Measurements from ENCODE around the gene PCDH9. TPM values are rescaled to one million over a fixed set of nuclear protein-coding genes. Genes with fewer than 3 reads are reported as not detected.

The PCDH9 gene
- total RNA-seq, 1 donor from 2014 or later: 1.9 TPM

DNA sequence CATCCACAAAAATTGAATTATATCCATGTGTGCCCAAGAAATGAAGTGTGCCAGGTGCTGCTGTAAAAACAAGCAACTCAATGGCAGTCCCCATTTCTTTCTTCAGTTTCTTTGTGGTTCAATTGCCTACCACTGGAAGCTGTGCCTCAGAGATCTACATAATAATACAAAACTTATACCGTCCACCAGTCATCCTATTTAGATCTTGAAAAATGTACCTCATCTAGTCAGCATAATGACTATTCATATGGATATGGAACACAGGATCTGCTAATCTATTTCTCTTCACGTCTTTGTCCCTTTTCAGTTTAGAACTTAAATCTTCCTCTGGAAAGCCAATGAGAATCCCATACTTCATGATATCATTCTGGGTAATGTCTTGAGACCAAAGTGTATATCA is 648.5 kb downstream of the PCDH9 start:
- no peaks in the 10 kb centered on the region for H3K36me3 Mint-ChIP-seq (ENCODE audit: low read depth, unreplicated experiment)
- TF ChIP-seq, protein P1, sequence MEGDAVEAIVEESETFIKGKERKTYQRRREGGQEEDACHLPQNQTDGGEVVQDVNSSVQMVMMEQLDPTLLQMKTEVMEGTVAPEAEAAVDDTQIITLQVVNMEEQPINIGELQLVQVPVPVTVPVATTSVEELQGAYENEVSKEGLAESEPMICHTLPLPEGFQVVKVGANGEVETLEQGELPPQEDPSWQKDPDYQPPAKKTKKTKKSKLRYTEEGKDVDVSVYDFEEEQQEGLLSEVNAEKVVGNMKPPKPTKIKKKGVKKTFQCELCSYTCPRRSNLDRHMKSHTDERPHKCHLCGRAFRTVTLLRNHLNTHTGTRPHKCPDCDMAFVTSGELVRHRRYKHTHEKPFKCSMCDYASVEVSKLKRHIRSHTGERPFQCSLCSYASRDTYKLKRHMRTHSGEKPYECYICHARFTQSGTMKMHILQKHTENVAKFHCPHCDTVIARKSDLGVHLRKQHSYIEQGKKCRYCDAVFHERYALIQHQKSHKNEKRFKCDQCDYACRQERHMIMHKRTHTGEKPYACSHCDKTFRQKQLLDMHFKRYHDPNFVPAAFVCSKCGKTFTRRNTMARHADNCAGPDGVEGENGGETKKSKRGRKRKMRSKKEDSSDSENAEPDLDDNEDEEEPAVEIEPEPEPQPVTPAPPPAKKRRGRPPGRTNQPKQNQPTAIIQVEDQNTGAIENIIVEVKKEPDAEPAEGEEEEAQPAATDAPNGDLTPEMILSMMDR (IDR thresholded peaks at IDR 0.05; ENCODE audit: unreplicated experiment): no peak
- H3K9me3 Mint-ChIP-seq (ENCODE audit: unreplicated experiment): no peaks in the 10 kb centered on the region
- H3K27ac Mint-ChIP-seq (ENCODE audit: unreplicated experiment): no peak overlapping the region
- no peak overlapping the region for H3K4me3 Mint-ChIP-seq (ENCODE audit: unreplicated experiment)
- no peak for DNase-seq (ENCODE audit: low spot score)
- H3K27me3 Mint-ChIP-seq (ENCODE audit: unreplicated experiment): no peaks in the 10 kb centered on the region
- no peaks in the 10 kb centered on the region for H3K4me1 Mint-ChIP-seq (ENCODE audit: unreplicated experiment)

DNA sequence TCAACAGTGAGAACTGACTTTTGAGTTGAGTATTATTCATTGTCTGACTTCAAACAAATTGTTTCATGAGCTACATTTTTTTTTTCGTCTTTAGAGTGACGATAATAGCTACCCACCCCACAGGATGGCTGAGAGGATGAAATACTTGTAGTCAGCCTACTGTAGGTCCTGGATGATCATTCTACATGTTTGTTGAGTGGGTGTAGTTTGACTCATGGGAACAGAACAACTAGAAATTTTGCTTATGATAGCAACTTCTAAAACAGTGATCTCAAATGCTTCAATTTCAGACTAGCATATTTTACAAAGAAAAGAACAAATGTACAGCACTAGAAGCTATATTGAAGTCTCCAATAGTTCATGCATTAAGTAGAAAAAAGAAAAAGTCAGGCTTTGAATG is 651.8 kb downstream of the PCDH9 start:
- H3K36me3 Mint-ChIP-seq (ENCODE audit: low read depth, unreplicated experiment): no peaks in the 10 kb centered on the region
- H3K9me3 Mint-ChIP-seq (ENCODE audit: unreplicated experiment): no peaks in the 10 kb centered on the region
- no peak for DNase-seq (ENCODE audit: low spot score)
- TF ChIP-seq, protein P1 (IDR thresholded peaks at IDR 0.05; ENCODE audit: unreplicated experiment): no peak
- H3K4me3 Mint-ChIP-seq (ENCODE audit: unreplicated experiment): no peak overlapping the region
- H3K27me3 Mint-ChIP-seq (ENCODE audit: unreplicated experiment): no peaks in the 10 kb centered on the region
- H3K4me1 Mint-ChIP-seq (ENCODE audit: unreplicated experiment): no peaks in the 10 kb centered on the region
- H3K27ac Mint-ChIP-seq (ENCODE audit: unreplicated experiment): no peak overlapping the region

DNA sequence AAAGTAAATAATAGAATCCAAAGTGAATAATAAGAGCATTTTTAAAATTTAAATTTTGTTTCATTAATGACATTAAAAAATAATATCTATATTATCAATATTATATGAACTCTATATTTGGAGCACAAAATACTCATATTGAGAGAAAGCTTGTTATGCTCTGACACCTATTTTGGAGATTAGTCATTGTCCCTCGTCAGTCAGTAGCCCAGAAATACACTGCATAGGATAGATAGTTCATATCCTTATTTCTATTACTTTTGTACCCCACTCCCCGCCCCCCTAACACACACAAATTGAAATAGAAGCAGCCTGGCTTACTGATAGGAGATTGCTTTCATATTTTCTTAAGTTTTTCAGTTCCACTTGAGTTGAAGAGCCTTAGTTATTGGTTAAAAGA is 652.8 kb downstream of the PCDH9 start:
- no peak overlapping the region for H3K4me3 Mint-ChIP-seq (ENCODE audit: unreplicated experiment)
- DNase-seq (ENCODE audit: low spot score): no peak
- TF ChIP-seq, protein P1 (IDR thresholded peaks at IDR 0.05; ENCODE audit: unreplicated experiment): no peak

DNA sequence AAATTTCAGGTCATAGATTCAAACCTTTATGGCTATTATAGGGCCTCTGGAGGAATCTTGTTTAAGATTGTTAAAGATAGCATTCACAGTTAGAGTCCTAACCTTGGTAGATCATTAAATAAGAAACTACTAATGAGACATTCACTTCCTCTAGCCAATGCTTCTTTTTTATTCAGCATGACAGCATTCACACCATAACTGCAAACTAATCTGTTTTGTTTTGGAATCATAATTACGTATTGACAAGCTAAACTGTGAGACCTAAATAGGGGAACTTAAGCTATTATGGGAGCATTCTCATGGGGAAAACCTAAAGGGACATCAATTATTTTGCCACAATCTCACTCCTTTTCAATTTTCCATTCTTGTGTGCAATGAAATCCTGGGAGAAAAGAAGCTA is 653.8 kb downstream of the PCDH9 start:
- no peaks in the 10 kb centered on the region for H3K36me3 Mint-ChIP-seq (ENCODE audit: low read depth, unreplicated experiment)
- TF ChIP-seq, protein P1 (IDR thresholded peaks at IDR 0.05; ENCODE audit: unreplicated experiment): no peak
- no peak overlapping the region for H3K4me3 Mint-ChIP-seq (ENCODE audit: unreplicated experiment)
- H3K27me3 Mint-ChIP-seq (ENCODE audit: unreplicated experiment): no peaks in the 10 kb centered on the region
- H3K9me3 Mint-ChIP-seq (ENCODE audit: unreplicated experiment): no peaks in the 10 kb centered on the region
- no peak for DNase-seq (ENCODE audit: low spot score)
- no peak overlapping the region for H3K27ac Mint-ChIP-seq (ENCODE audit: unreplicated experiment)
- H3K4me1 Mint-ChIP-seq (ENCODE audit: unreplicated experiment): no peaks in the 10 kb centered on the region

More for the DNA sequence above, 652.8 kb downstream of the PCDH9 start:
- Mint-ChIP-seq H3K36me3 (ENCODE audit: low read depth, unreplicated experiment) (no peaks in the 10 kb centered on the region), H3K27ac (ENCODE audit: unreplicated experiment) (no peak overlapping the region), H3K4me1 (ENCODE audit: unreplicated experiment) (no peaks in the 10 kb centered on the region), H3K27me3 (ENCODE audit: unreplicated experiment) (no peaks in the 10 kb centered on the region), H3K9me3 (ENCODE audit: unreplicated experiment) (no peaks in the 10 kb centered on the region)

DNA sequence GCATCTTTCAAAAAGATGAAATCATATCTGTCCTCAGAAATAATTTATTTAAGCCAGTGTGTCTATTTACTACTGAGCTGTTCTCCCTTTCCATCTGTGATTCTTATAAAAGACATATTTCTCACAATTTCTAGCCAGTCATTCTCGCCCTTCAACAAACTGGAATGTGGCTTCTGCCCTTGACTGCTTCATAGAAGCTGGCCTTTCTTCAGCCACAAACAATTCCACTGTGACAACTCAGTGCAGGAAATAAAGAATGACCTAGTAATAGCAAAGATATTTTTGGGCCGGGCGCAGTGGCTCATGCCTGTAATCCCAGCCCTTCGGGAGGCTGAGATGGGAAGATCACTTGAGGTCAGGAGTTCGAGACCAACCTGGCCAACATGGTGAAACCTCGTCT is 655.5 kb downstream of the PCDH9 start:
- DNase-seq (ENCODE audit: low spot score): no peak
- no peaks in the 10 kb centered on the region for H3K4me1 Mint-ChIP-seq (ENCODE audit: unreplicated experiment)
- H3K27ac Mint-ChIP-seq (ENCODE audit: unreplicated experiment): no peak overlapping the region
- H3K4me3 Mint-ChIP-seq (ENCODE audit: unreplicated experiment): no peak overlapping the region
- H3K27me3 Mint-ChIP-seq (ENCODE audit: unreplicated experiment): no peaks in the 10 kb centered on the region
- H3K36me3 Mint-ChIP-seq (ENCODE audit: low read depth, unreplicated experiment): no peaks in the 10 kb centered on the region
- H3K9me3 Mint-ChIP-seq (ENCODE audit: unreplicated experiment): no peaks in the 10 kb centered on the region
- TF ChIP-seq, protein P1 (IDR thresholded peaks at IDR 0.05; ENCODE audit: unreplicated experiment): no peak

Data from endothelial cell (in vitro differentiated cells).